Endothelial cell (in vitro differentiated cells): ENCODE results near the gene SWAP70. TPM values are rescaled to one million over a fixed set of nuclear protein-coding genes. Genes with fewer than 3 reads are reported as not detected.

Experiments
- DNase-seq: peaks from one replicate; pipeline ENCODE4 v3.0.0; 2021; ENCODE audit warnings: low spot score
- H3K27ac Mint-ChIP-seq: one replicate; pipeline ENCODE4 v1.8.0; 2021; ENCODE audit warnings: mixed read lengths, inconsistent platforms; ENCODE audit not compliant: unreplicated experiment
- H3K27me3 Mint-ChIP-seq: one replicate; pipeline ENCODE4 v1.8.0; 2021; ENCODE audit warnings: mild to moderate bottlenecking, moderate library complexity, mixed read lengths, inconsistent platforms; ENCODE audit not compliant: unreplicated experiment
- H3K36me3 Mint-ChIP-seq: one replicate; pipeline ENCODE4 v1.8.0; 2021; ENCODE audit warnings: mild to moderate bottlenecking, low read depth, mixed read lengths, inconsistent platforms; ENCODE audit not compliant: unreplicated experiment
- H3K4me1 Mint-ChIP-seq: one replicate; pipeline ENCODE4 v1.8.0; 2021; ENCODE audit warnings: mild to moderate bottlenecking, mixed read lengths, inconsistent platforms; ENCODE audit not compliant: unreplicated experiment
- H3K4me3 Mint-ChIP-seq: one replicate; pipeline ENCODE4 v1.8.0; 2021; ENCODE audit warnings: mild to moderate bottlenecking, mixed read lengths, inconsistent platforms; ENCODE audit not compliant: unreplicated experiment
- H3K9me3 Mint-ChIP-seq: one replicate; pipeline ENCODE4 v1.8.0; 2021; ENCODE audit warnings: mixed read lengths, inconsistent platforms; ENCODE audit not compliant: unreplicated experiment
- long read RNA-seq: library from polyadenylated mRNA; unstranded; transcript quantifications from one replicate; pipeline ENCODE4 v2.0.0, GENCODE V29; 2020; ENCODE audit not compliant: unreplicated experiment
- total RNA-seq: library from RNA; stranded (reverse); fragmentation: NEBNext Ultra II Directional; extraction: Animal tissue kit (Norgen Biotek cat#: 25700); gene quantifications from one replicate; pipeline ENCODE4 v1.2.1, GENCODE V29; 2021; ENCODE audit not compliant: unreplicated experiment
- TF ChIP-seq, protein P1 (sequence below): fragments of 200-600 bp; sonication (generic); IDR thresholded peaks from one replicate; pipeline ENCODE4 v1.5.0; 2021; ENCODE audit warnings: antibody characterized with exemption; ENCODE audit not compliant: unreplicated experiment

SWAP70 gene
- 36.0 TPM for total RNA-seq
- long read RNA-seq, full-length matches to known transcripts, result 19 of 21 reads
- long read RNA-seq, partial matches to known transcripts, result 1 of 21 reads
- long read RNA-seq, other reads (novel, unspliced or antisense), result 1 of 21 reads

DNA sequence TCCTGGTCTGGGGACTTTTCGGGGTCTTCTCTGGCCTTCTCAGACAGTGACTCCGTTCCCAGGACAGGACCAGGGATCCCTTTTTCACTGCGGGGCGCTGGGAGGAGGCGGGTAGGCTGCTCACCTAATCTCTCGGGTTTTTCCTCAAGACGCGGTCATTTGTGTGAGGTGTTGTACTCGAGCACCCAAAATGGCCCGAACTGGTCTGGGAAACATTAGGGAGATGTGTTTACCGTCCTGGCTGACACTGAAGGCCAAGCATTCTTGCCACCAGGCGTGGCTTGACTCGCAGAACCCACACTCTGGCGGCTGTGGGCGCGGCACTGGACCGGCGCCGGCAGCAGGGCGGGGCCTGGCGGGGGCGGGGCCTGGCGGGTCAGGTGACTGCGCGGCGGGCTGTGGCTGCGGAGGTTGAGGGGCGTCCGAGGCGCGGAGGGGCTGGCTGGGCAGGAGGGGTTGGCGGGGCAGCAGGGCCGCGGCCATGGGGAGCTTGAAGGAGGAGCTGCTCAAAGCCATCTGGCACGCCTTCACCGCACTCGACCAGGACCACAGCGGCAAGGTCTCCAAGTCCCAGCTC, at the start of gene SWAP70:
TSS of gene SWAP70 (plus strand) at position 379 of the 577 bp plus-strand sequence. CDS start at position 482, 103 bp downstream.
- Mint-ChIP-seq H3K27me3 (peaks cover 4% of the 10 kb centered on the region), H3K4me3 (peak within 1 kb of the TSS; percentile 95), H3K4me1 (peaks cover 26% of the 10 kb centered on the region), H3K27ac (peak within 1 kb of the TSS; percentile 83), H3K36me3 (peaks cover 13% of the 10 kb centered on the region), H3K9me3 (no peaks in the 10 kb centered on the region)
- TF ChIP-seq, protein P1, sequence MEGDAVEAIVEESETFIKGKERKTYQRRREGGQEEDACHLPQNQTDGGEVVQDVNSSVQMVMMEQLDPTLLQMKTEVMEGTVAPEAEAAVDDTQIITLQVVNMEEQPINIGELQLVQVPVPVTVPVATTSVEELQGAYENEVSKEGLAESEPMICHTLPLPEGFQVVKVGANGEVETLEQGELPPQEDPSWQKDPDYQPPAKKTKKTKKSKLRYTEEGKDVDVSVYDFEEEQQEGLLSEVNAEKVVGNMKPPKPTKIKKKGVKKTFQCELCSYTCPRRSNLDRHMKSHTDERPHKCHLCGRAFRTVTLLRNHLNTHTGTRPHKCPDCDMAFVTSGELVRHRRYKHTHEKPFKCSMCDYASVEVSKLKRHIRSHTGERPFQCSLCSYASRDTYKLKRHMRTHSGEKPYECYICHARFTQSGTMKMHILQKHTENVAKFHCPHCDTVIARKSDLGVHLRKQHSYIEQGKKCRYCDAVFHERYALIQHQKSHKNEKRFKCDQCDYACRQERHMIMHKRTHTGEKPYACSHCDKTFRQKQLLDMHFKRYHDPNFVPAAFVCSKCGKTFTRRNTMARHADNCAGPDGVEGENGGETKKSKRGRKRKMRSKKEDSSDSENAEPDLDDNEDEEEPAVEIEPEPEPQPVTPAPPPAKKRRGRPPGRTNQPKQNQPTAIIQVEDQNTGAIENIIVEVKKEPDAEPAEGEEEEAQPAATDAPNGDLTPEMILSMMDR, result peak; percentile 35
- peak; percentile 95 for DNase-seq

DNA sequence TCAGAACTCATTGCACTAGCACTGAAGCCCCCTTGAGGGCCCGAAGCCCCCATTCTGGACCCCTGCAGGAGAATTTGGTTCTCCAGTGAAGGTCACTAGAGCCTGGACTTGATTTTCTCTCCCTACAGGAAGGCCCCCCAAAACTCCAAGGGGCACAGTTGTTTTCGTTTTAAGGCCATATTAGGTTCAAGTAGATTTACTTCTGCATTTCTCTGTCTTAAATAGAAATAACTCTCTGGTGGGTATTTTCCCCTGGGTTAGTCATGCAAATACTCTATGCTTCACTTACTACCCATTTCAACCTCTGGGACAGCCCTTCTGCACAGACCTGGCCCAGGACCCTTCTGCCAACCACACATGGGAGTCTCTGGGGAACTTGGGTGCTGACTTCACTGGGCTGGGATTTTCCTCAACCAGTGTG, 48.8 kb upstream of the SWAP70 start:
- no peak for DNase-seq
- TF ChIP-seq, protein P1, result no peak
- Mint-ChIP-seq H3K4me1 (peaks cover 10% of the 10 kb centered on the region), H3K36me3 (peaks cover 3% of the 10 kb centered on the region), H3K9me3 (no peaks in the 10 kb centered on the region), H3K4me3 (peak overlapping the region; percentile 86), H3K27me3 (peaks cover 14% of the 10 kb centered on the region), H3K27ac (no peak overlapping the region)

DNA sequence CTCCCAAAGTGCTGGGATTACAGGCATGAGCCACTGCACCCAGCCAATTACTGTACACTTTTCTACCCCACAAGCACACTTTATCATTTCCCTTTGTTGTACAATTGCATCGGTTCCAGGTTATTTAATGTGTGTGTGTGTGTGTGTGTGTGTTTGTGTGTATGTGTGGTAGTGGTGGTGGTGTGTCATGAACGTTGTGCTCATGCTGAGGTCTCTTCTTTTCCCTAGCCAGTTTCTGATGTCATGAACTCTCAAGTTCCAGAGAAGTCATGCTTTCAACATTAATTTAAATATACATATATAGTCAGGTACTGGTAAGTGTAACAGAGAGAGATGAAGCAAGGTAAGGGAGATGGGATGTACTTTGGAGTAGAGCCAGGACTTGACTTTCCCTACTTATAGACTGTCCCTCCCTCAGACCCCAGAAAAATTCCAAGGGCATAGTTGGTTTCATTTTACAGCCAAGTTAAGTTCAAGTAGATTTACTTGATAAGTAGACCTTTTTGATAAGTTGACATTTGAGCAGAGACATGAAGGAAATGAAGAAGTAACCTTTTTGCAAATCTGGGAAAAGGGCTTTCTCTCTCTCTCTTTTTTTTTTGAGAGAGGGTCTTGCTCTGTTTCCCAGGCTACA, 47.7 kb upstream of the SWAP70 start:
- Mint-ChIP-seq H3K36me3 (peaks cover 3% of the 10 kb centered on the region), H3K9me3 (no peaks in the 10 kb centered on the region), H3K27ac (no peak overlapping the region), H3K27me3 (peaks cover 14% of the 10 kb centered on the region), H3K4me1 (peaks cover 10% of the 10 kb centered on the region), H3K4me3 (no peak overlapping the region)
- no peak for DNase-seq
- TF ChIP-seq, protein P1, result no peak

DNA sequence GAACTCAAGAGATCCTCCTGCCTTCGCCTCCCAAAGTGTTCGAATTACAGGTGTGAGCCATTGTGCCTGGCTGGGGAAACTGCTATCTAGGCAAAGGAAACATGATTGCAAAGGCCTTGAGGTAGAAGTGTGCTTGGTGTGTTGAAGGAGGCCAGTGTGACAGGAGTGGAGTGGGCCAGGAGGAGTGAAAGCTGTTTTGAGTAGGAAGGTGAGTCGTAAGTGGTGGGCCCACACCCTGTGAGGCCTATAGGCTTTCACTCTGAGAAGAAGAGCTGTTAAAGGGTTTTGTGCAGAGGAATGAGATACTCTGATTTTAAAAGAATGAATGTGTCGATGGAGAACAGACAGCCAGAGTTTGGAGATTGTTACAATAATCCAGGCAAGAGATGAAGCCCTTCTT, 47.0 kb upstream of the SWAP70 start:
- peaks cover 10% of the 10 kb centered on the region for H3K4me1 Mint-ChIP-seq
- H3K36me3 Mint-ChIP-seq, result peaks cover 6% of the 10 kb centered on the region
- H3K4me3 Mint-ChIP-seq, result no peak overlapping the region
- no peak for DNase-seq
- TF ChIP-seq, protein P1, result no peak
- no peaks in the 10 kb centered on the region for H3K9me3 Mint-ChIP-seq
- H3K27me3 Mint-ChIP-seq, result peaks cover 14% of the 10 kb centered on the region
- no peak overlapping the region for H3K27ac Mint-ChIP-seq

DNA sequence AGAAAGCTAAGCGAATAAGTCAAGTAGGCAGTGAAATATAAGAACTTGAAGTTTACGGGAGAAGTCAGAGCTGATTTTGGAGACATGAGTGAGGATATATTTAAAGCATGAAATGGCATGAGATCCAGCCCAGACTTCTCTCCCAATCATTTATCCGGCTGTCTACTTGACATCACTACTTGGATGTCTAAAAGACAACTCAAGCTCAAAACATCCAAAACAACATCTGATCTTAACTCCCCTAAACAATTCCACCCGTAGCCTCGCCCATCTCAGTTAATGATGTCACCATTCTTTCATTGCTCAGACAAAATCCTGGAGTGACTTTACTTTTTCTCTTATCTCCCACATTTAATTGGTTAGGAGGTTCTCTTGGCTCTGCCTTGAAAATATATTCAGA, 45.9 kb upstream of the SWAP70 start:
- H3K9me3 Mint-ChIP-seq, result no peaks in the 10 kb centered on the region
- peaks cover 9% of the 10 kb centered on the region for H3K4me1 Mint-ChIP-seq
- peaks cover 10% of the 10 kb centered on the region for H3K27me3 Mint-ChIP-seq
- no peak for DNase-seq
- H3K36me3 Mint-ChIP-seq, result peaks cover 11% of the 10 kb centered on the region
- H3K27ac Mint-ChIP-seq, result peak overlapping the region; percentile 19
- TF ChIP-seq, protein P1, result no peak
- peak overlapping the region; percentile 10 for H3K4me3 Mint-ChIP-seq
